Liver (tissue), 9 donors: ENCODE measurements around the gene LRMDA. TPM values are rescaled to one million over a fixed set of nuclear protein-coding genes. Genes with fewer than 3 reads are reported as not detected.
A peak's percentile ranks its signal among the peaks of the same experiment; 100 is the strongest.

Source experiments
- DNase-seq: peaks from one replicate; pipeline ENCODE4 v3.0.0-alpha.2; 2017; ENCODE audit warnings: low spot score
- H3K27ac ChIP-seq, 2 donors: one replicate each; pipeline ENCODE4 v1.7.0; 2013; ENCODE audit warnings: inconsistent platforms in 2 of 2, low read length in 2 of 2, control low read depth in 1 of 2, low read depth in 1 of 2, mild to moderate bottlenecking in 1 of 2
- H3K27me3 ChIP-seq, 4 donors: one replicate each; pipeline versions ENCODE4 v1.6.1 to v1.7.0; 2013; ENCODE audit warnings: low read length in 3 of 4, inconsistent platforms in 1 of 4, mild to moderate bottlenecking in 1 of 4, moderate library complexity in 1 of 4; ENCODE audit not compliant: control insufficient read depth in 4 of 4, insufficient read depth in 4 of 4
- H3K36me3 ChIP-seq, 4 donors: one replicate each; pipeline versions ENCODE4 v1.6.1 to v1.7.0; 2013; ENCODE audit warnings: low read length in 3 of 4, mild to moderate bottlenecking in 3 of 4, low read depth in 1 of 4, moderate library complexity in 1 of 4; ENCODE audit not compliant: control insufficient read depth in 4 of 4, insufficient read depth in 3 of 4
- H3K4me1 ChIP-seq, 4 donors: one replicate each; pipeline versions ENCODE4 v1.6.1 to v1.7.0; 2013; ENCODE audit warnings: low read length in 3 of 4, mild to moderate bottlenecking in 3 of 4, moderate library complexity in 1 of 4; ENCODE audit not compliant: control insufficient read depth in 4 of 4, insufficient read depth in 4 of 4
- H3K4me3 ChIP-seq, 3 donors: one replicate each; pipeline versions ENCODE4 v1.6.1 to v1.7.0; 2013; ENCODE audit warnings: low read length in 3 of 3, control low read depth in 1 of 3, low read depth in 1 of 3, mild to moderate bottlenecking in 1 of 3
- H3K9ac ChIP-seq, 2 donors: one replicate each; pipeline ENCODE4 v1.7.0; 2013; ENCODE audit warnings: low read length in 2 of 2, mild to moderate bottlenecking in 2 of 2, moderate library complexity in 2 of 2, control low read depth in 1 of 2, low read depth in 1 of 2
- H3K9me3 ChIP-seq, 4 donors: one replicate each; pipeline versions ENCODE4 v1.6.1 to v1.7.0; 2013; ENCODE audit warnings: low read length in 3 of 4; ENCODE audit not compliant: control insufficient read depth in 4 of 4
- EGR1 ChIP-seq, 2 donors: IDR thresholded peaks; 2 replicates each; pipeline ENCODE4 v1.6.1; 2016 to 2018; ENCODE audit warnings: antibody characterized with exemption in 2 of 2, low read depth in 2 of 2
- FOXA1 ChIP-seq: IDR thresholded peaks from 2 replicates; pipeline ENCODE4 v1.6.1; 2016; ENCODE audit warnings: antibody characterized with exemption
- FOXA2 ChIP-seq: IDR thresholded peaks from 2 replicates; pipeline ENCODE4 v1.6.1; 2016; ENCODE audit warnings: antibody characterized with exemption
- GABPA ChIP-seq, 2 donors: IDR thresholded peaks in 1 of 2; conservative IDR thresholded peaks in 1 of 2; 2 replicates each; pipeline ENCODE4 v1.6.1; 2016; ENCODE audit warnings: antibody characterized with exemption in 2 of 2, mild to moderate bottlenecking in 1 of 2, moderate library complexity in 1 of 2
- HNF4A ChIP-seq, 2 donors: conservative IDR thresholded peaks; 2 replicates each; pipeline ENCODE4 v1.6.1; 2016; ENCODE audit warnings: antibody characterized with exemption in 2 of 2, mild to moderate bottlenecking in 2 of 2
- HNF4G ChIP-seq: IDR thresholded peaks from 2 replicates; pipeline ENCODE4 v1.6.1; 2016; ENCODE audit warnings: antibody characterized with exemption
- JUND ChIP-seq, 2 donors: IDR thresholded peaks; 2 replicates each; pipeline ENCODE4 v1.6.1; 2016; ENCODE audit warnings: antibody characterized with exemption in 2 of 2
- NR2F2 ChIP-seq: IDR thresholded peaks from 2 replicates; pipeline ENCODE4 v1.6.1; 2016; ENCODE audit warnings: antibody characterized with exemption
- RAD21 ChIP-seq, 2 donors: IDR thresholded peaks; 2 replicates each; pipeline ENCODE4 v1.6.1; 2016; ENCODE audit warnings: antibody characterized with exemption in 2 of 2, mild to moderate bottlenecking in 2 of 2
- RXRA ChIP-seq, 2 donors: IDR thresholded peaks; 2 replicates each; pipeline ENCODE4 v1.6.1; 2017 to 2018; ENCODE audit warnings: antibody characterized with exemption in 2 of 2, mild to moderate bottlenecking in 1 of 2
- SP1 ChIP-seq: IDR thresholded peaks from 2 replicates; pipeline ENCODE4 v1.6.1; 2018; ENCODE audit warnings: antibody characterized with exemption, mild to moderate bottlenecking
- TAF1 ChIP-seq: conservative IDR thresholded peaks from 2 replicates; pipeline ENCODE4 v1.6.1; 2016; ENCODE audit warnings: antibody characterized with exemption, mild to moderate bottlenecking
- YY1 ChIP-seq: IDR thresholded peaks from 2 replicates; pipeline ENCODE4 v1.6.1; 2016; ENCODE audit warnings: antibody characterized with exemption, mild to moderate bottlenecking
- WGBS: extraction: QIAGEN DNeasy Blood & Tissue Kit; methylation state at CpG from one replicate; pipeline ENCODE4 v1.1.7; 2013; 5-methylcytosine and 5-hydroxymethylcytosine counted together
- polyA plus RNA-seq, 2 donors: library from polyadenylated mRNA; stranded (reverse) in 1 of 2; unstranded in 1 of 2; fragments of 200-250 nt in 1 of 2; fragments of >200 nt in 1 of 2; fragmentation: Nextera tagmentation in 1 of 2; extraction: Ambion mirVana in 1 of 2; gene quantifications; one replicate each; pipeline versions ENCODE4 v1.2.1 to v1.2.3, GENCODE V29; 2013 to 2015
- total RNA-seq, 2 donors: library from RNA; depleted of rRNA; stranded (reverse); fragments of >200 nt; gene quantifications; one replicate each; pipeline ENCODE4 v1.2.3, GENCODE V29; 2014
- TF ChIP-seq, protein P1 (sequence below): IDR thresholded peaks from 2 replicates; pipeline ENCODE4 v1.6.1; 2016; ENCODE audit warnings: antibody characterized with exemption
- TF ChIP-seq, protein P2 (sequence below): IDR thresholded peaks from 2 replicates; pipeline ENCODE4 v1.6.1; 2016; ENCODE audit warnings: antibody characterized with exemption
- TF ChIP-seq, protein P3 (sequence below): IDR thresholded peaks from 2 replicates; pipeline ENCODE4 v1.6.1; 2016; ENCODE audit warnings: antibody characterized with exemption
- TF ChIP-seq, protein P4 (sequence below): IDR thresholded peaks from 2 replicates; pipeline ENCODE4 v1.6.1; 2016; ENCODE audit warnings: antibody characterized with exemption, mild to moderate bottlenecking
- TF ChIP-seq, protein P5 (sequence below): fragments of 150-350 bp; IDR thresholded peaks from 2 replicates; pipeline ENCODE4 v1.5.1; 2017; ENCODE audit warnings: improper control_type of control experiment, low read depth, low read length; ENCODE audit not compliant: missing input control
- donor health status: healthy.
- donor health status: healthy.
- donor health status: healthy.
- donor health status: healthy.
- donor health status: healthy.

Gene LRMDA
- total and polyA plus RNA-seq, 4 donors: 7.9 to 15.8 (median 11.3) TPM

DNA sequence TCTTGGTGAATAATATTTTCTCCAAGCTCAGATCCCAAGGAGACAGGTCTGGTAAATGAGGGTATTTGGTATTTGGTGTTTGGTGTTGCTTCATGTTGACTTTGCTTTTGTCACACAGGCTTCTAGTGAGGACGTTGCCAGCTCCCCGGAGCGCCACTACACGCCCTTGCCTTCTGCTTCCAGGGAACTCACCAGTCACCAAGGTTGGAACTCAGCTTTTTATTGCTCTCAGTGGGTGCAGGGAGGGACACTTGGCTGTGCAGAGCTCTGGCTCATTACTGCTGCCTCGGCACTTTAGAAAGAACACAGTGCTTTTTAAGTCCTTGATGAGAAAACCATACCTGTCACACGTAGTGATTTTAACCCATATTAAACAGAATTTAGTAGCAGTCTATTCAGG lies 892.9 kb downstream of the LRMDA start:
- no peak overlapping the region for H3K27ac ChIP-seq
- H3K4me1 ChIP-seq: peaks cover 0 to 8% (median 0%) of the 10 kb centered on the region in 4 donors
- TF ChIP-seq FOXA1: peak; percentile 80
- peak in 1 of 2 donors; percentile 56 for TF ChIP-seq JUND (IDR thresholded peaks at IDR 0.05)
- TF ChIP-seq, protein P1, sequence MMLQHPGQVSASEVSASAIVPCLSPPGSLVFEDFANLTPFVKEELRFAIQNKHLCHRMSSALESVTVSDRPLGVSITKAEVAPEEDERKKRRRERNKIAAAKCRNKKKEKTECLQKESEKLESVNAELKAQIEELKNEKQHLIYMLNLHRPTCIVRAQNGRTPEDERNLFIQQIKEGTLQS: no peak
- TF ChIP-seq FOXA2: peak; percentile 81
- TF ChIP-seq RAD21 (IDR thresholded peaks at IDR 0.05): peak; percentile 39 to 69
- TF ChIP-seq YY1: peak; percentile 41
- TF ChIP-seq RXRA (IDR thresholded peaks at IDR 0.05): peak; percentile 57 to 68
- TF ChIP-seq, protein P2, sequence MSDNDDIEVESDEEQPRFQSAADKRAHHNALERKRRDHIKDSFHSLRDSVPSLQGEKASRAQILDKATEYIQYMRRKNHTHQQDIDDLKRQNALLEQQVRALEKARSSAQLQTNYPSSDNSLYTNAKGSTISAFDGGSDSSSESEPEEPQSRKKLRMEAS: no peak
- TF ChIP-seq, protein P3, sequence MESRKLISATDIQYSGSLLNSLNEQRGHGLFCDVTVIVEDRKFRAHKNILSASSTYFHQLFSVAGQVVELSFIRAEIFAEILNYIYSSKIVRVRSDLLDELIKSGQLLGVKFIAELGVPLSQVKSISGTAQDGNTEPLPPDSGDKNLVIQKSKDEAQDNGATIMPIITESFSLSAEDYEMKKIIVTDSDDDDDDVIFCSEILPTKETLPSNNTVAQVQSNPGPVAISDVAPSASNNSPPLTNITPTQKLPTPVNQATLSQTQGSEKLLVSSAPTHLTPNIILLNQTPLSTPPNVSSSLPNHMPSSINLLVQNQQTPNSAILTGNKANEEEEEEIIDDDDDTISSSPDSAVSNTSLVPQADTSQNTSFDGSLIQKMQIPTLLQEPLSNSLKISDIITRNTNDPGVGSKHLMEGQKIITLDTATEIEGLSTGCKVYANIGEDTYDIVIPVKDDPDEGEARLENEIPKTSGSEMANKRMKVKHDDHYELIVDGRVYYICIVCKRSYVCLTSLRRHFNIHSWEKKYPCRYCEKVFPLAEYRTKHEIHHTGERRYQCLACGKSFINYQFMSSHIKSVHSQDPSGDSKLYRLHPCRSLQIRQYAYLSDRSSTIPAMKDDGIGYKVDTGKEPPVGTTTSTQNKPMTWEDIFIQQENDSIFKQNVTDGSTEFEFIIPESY: no peak
- no peak for TF ChIP-seq TAF1
- no peak for TF ChIP-seq NR2F2
- peak; percentile 71 to 77 for TF ChIP-seq HNF4A (conservative IDR thresholded peaks at IDR 0.05)
- TF ChIP-seq GABPA (IDR thresholded peaks at IDR 0.05 in 1 of 2, conservative IDR thresholded peaks at IDR 0.05 in 1 of 2): no peak
- peak; percentile 60 for TF ChIP-seq SP1
- TF ChIP-seq, protein P4, sequence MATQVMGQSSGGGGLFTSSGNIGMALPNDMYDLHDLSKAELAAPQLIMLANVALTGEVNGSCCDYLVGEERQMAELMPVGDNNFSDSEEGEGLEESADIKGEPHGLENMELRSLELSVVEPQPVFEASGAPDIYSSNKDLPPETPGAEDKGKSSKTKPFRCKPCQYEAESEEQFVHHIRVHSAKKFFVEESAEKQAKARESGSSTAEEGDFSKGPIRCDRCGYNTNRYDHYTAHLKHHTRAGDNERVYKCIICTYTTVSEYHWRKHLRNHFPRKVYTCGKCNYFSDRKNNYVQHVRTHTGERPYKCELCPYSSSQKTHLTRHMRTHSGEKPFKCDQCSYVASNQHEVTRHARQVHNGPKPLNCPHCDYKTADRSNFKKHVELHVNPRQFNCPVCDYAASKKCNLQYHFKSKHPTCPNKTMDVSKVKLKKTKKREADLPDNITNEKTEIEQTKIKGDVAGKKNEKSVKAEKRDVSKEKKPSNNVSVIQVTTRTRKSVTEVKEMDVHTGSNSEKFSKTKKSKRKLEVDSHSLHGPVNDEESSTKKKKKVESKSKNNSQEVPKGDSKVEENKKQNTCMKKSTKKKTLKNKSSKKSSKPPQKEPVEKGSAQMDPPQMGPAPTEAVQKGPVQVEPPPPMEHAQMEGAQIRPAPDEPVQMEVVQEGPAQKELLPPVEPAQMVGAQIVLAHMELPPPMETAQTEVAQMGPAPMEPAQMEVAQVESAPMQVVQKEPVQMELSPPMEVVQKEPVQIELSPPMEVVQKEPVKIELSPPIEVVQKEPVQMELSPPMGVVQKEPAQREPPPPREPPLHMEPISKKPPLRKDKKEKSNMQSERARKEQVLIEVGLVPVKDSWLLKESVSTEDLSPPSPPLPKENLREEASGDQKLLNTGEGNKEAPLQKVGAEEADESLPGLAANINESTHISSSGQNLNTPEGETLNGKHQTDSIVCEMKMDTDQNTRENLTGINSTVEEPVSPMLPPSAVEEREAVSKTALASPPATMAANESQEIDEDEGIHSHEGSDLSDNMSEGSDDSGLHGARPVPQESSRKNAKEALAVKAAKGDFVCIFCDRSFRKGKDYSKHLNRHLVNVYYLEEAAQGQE: peak; percentile 25
- TF ChIP-seq HNF4G: no peak
- no peak for TF ChIP-seq EGR1 (IDR thresholded peaks at IDR 0.05; ENCODE audit: low read depth in 2 of 2)
- TF ChIP-seq, protein P5, sequence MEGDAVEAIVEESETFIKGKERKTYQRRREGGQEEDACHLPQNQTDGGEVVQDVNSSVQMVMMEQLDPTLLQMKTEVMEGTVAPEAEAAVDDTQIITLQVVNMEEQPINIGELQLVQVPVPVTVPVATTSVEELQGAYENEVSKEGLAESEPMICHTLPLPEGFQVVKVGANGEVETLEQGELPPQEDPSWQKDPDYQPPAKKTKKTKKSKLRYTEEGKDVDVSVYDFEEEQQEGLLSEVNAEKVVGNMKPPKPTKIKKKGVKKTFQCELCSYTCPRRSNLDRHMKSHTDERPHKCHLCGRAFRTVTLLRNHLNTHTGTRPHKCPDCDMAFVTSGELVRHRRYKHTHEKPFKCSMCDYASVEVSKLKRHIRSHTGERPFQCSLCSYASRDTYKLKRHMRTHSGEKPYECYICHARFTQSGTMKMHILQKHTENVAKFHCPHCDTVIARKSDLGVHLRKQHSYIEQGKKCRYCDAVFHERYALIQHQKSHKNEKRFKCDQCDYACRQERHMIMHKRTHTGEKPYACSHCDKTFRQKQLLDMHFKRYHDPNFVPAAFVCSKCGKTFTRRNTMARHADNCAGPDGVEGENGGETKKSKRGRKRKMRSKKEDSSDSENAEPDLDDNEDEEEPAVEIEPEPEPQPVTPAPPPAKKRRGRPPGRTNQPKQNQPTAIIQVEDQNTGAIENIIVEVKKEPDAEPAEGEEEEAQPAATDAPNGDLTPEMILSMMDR: no peak
- no peak for DNase-seq
- no peak overlapping the region for H3K9ac ChIP-seq
- no peaks in the 10 kb centered on the region for H3K27me3 ChIP-seq
- no peaks in the 10 kb centered on the region for H3K9me3 ChIP-seq
- 35% methylated on average over 6 of the region's 6 CpGs for WGBS
- no peaks in the 10 kb centered on the region for H3K36me3 ChIP-seq
- no peak overlapping the region for H3K4me3 ChIP-seq
